IMR-90 (cell line): ENCODE measurements around the gene RHPN2. TPM values are rescaled to one million over a fixed set of nuclear protein-coding genes. Genes with fewer than 3 reads are reported as not detected.

Experiments used
- ATAC-seq: fragments of 200-7000 bp; cut with Tn5 transposase; 2 replicates; pipeline ENCODE4 v1.9.1; 2020; ENCODE audit warnings: low read depth, mild to moderate bottlenecking, moderate library complexity
- BruUV-seq: library from RNA; stranded (reverse); fragments of 400-500 nt; replicated peaks from 2 replicates; lab custom pipeline; 2021; lab: Mats Ljungman, UMichigan
- CTCF ChIA-PET: fragments of 300-600 bp; formaldehyde crosslinking; extraction: SDS; loops from one replicate; lab custom pipeline; 2021; ENCODE audit warnings: antibody characterized with exemption; lab: Yijun Ruan, JAX
- POLR2A ChIA-PET: fragments of 300-600 bp; sonication (Branson Sonifier 250); formaldehyde crosslinking; loops from one replicate; lab custom pipeline; 2022; ENCODE audit warnings: antibody characterized with exemption; ENCODE audit not compliant: unreplicated experiment; lab: Charles Lee
- DNase-seq: peaks from one replicate; pipeline ENCODE4 v3.0.0; 2013
- H2AFZ ChIP-seq: replicated peaks from 2 replicates; pipeline ENCODE3; 2013; ENCODE audit warnings: low read length, mild to moderate bottlenecking; ENCODE audit not compliant: poor library complexity
- H2AK5ac ChIP-seq: 2 replicates; pipeline ENCODE4 v1.6.1; 2013; ENCODE audit warnings: low read depth, low read length, inconsistent platforms
- H2AK9ac ChIP-seq: replicated peaks from 2 replicates; pipeline ENCODE3; 2013; ENCODE audit warnings: mild to moderate bottlenecking, low read depth, low read length, moderate library complexity; ENCODE audit not compliant: poor library complexity
- H2BK120ac ChIP-seq: 2 replicates; pipeline ENCODE4 v1.6.1; 2013; ENCODE audit warnings: low read depth, low read length, inconsistent platforms
- H2BK15ac ChIP-seq: 3 replicates; pipeline ENCODE4 v1.6.1; 2013; ENCODE audit warnings: low read depth, low read length, inconsistent platforms
- H2BK20ac ChIP-seq: 2 replicates; pipeline ENCODE4 v1.6.1; 2013; ENCODE audit warnings: low read depth, mild to moderate bottlenecking, inconsistent platforms, low read length, moderate library complexity
- H2BK5ac ChIP-seq: 2 replicates; pipeline ENCODE4 v1.6.1; 2013; ENCODE audit warnings: mild to moderate bottlenecking, low read depth, low read length, inconsistent platforms; ENCODE audit not compliant: poor library complexity, severe bottlenecking
- H3K14ac ChIP-seq: replicated peaks from 2 replicates; pipeline ENCODE4 v1.6.1; 2013; ENCODE audit warnings: low read depth, low read length, inconsistent platforms
- H3K18ac ChIP-seq: 2 replicates; pipeline ENCODE4 v1.6.1; 2013; ENCODE audit warnings: low read depth, low read length, control low read depth
- H3K23ac ChIP-seq: 2 replicates; pipeline ENCODE4 v1.6.1; 2013; ENCODE audit warnings: low read depth, low read length, inconsistent platforms
- H3K27ac ChIP-seq: 2 replicates; pipeline ENCODE4 v1.5.1; 2013; ENCODE audit warnings: mild to moderate bottlenecking, control low read depth, low read length; ENCODE audit not compliant: insufficient read depth
- H3K27me3 ChIP-seq: 2 replicates; pipeline ENCODE4 v1.6.1; 2013; ENCODE audit warnings: low read length; ENCODE audit not compliant: control insufficient read depth, insufficient read depth
- H3K36me3 ChIP-seq: 2 replicates; pipeline ENCODE4 v1.6.1; 2013; ENCODE audit warnings: low read length, mixed read lengths; ENCODE audit not compliant: control insufficient read depth, insufficient read depth
- H3K4ac ChIP-seq: 2 replicates; pipeline ENCODE4 v1.6.1; 2013; ENCODE audit warnings: low read depth, low read length, inconsistent platforms
- H3K4me1 ChIP-seq: 2 replicates; pipeline ENCODE4 v1.6.1; 2013; ENCODE audit warnings: low read length, mixed read lengths; ENCODE audit not compliant: control insufficient read depth, insufficient read depth
- H3K4me2 ChIP-seq: 2 replicates; pipeline ENCODE4 v1.6.1; 2013; ENCODE audit warnings: low read depth, mild to moderate bottlenecking, control low read depth, low read length, moderate library complexity
- H3K4me3 ChIP-seq: 2 replicates; pipeline ENCODE4 v1.5.1; 2013; ENCODE audit warnings: low read depth, mild to moderate bottlenecking, control low read depth, low read length, moderate library complexity; ENCODE audit not compliant: insufficient read depth
- H3K56ac ChIP-seq: 2 replicates; pipeline ENCODE4 v1.6.1; 2013; ENCODE audit warnings: low read length, inconsistent platforms; ENCODE audit not compliant: insufficient read depth; ENCODE audit errors: extremely low read depth
- H3K79me1 ChIP-seq, 2 experiments: 2 replicates each; pipeline ENCODE4 v1.6.1; 2013; ENCODE audit warnings: low read length in 2 of 2, inconsistent platforms in 1 of 2, low read depth in 1 of 2
- H3K9ac ChIP-seq: 2 replicates; pipeline ENCODE4 v1.6.1; 2013; ENCODE audit warnings: low read depth, low read length, control low read depth
- H3K9me1 ChIP-seq: 2 replicates; pipeline ENCODE4 v1.6.1; 2013; ENCODE audit warnings: low read length, inconsistent platforms; ENCODE audit not compliant: insufficient read depth
- H3K9me3 ChIP-seq: 2 replicates; pipeline ENCODE4 v1.6.1; 2013; ENCODE audit warnings: low read length; ENCODE audit not compliant: control insufficient read depth, insufficient read depth
- H4K20me1 ChIP-seq: 2 replicates; pipeline ENCODE4 v1.6.1; 2013; ENCODE audit warnings: low read length, inconsistent platforms; ENCODE audit not compliant: insufficient read depth
- H4K5ac ChIP-seq: 2 replicates; pipeline ENCODE4 v1.6.1; 2013; ENCODE audit warnings: mild to moderate bottlenecking, low read depth, low read length, control low read depth
- H4K8ac ChIP-seq, 2 experiments: 2 replicates each; pipeline ENCODE4 v1.6.1; 2013; ENCODE audit warnings: low read depth in 2 of 2, low read length in 2 of 2, control low read depth in 1 of 2, inconsistent platforms in 1 of 2
- H4K91ac ChIP-seq: 2 replicates; pipeline ENCODE4 v1.6.1; 2013; ENCODE audit warnings: low read depth, low read length, inconsistent platforms; ENCODE audit not compliant: insufficient read depth
- BHLHE40 ChIP-seq: fragments of 150-350 bp; IDR thresholded peaks from 2 replicates; pipeline ENCODE4 v1.6.1; 2016; ENCODE audit warnings: mild to moderate bottlenecking, low read depth, low read length
- MXI1 ChIP-seq: IDR thresholded peaks from 2 replicates; pipeline ENCODE4 v1.6.1; 2012; ENCODE audit warnings: low read depth, mild to moderate bottlenecking, low read length, moderate library complexity, borderline replicate concordance
- RAD21 ChIP-seq: IDR thresholded peaks from 2 replicates; pipeline ENCODE4 v1.6.1; 2012; ENCODE audit warnings: low read length, improper control_type of control experiment
- RCOR1 ChIP-seq: IDR thresholded peaks from 2 replicates; pipeline ENCODE4 v1.6.1; 2012; ENCODE audit warnings: mild to moderate bottlenecking, low read length, improper control_type of control experiment; ENCODE audit not compliant: insufficient replicate concordance
- WGBS, 2 experiments: methylation state at CpG; one replicate each; pipeline versions ENCODE4 v1.1.5 to v1.1.7; 2013; ENCODE audit warnings: missing lambda C conversion rate in 2 of 2; ENCODE audit not compliant: insufficient read length in 1 of 2; ENCODE audit errors: extremely low coverage in 2 of 2; 5-methylcytosine and 5-hydroxymethylcytosine counted together
- dilution Hi-C: fragments of 300-500 bp; cut with HindIII; formaldehyde crosslinking; loops from one replicate; pipeline ENCODE4 v1.14.3; 2018; ENCODE audit warnings: low sequenced_read_pairs; ENCODE audit not compliant: unreplicated experiment
- in situ Hi-C: fragments of 300-500 bp; cut with MboI; formaldehyde crosslinking; loops from 3 replicates; pipeline ENCODE4 v1.14.3; 2019; ENCODE audit warnings: low sequenced_read_pairs, inconsistent platforms, mixed read lengths
- intact Hi-C: fragments of 100-400 bp; cut with micrococcal nuclease; formaldehyde crosslinking; loops from 2 replicates; pipeline ENCODE4 v1.10.0; 2022
- polyA plus RNA-seq, 3 experiments: library from polyadenylated mRNA; depleted of rRNA; stranded (reverse); fragments of >200 nt; gene quantifications; 2 replicates each; pipeline ENCODE4 v1.2.3, GENCODE V29; 2012; ENCODE audit warnings: low replicate concordance in 1 of 3
- total RNA-seq: library from RNA; depleted of rRNA; stranded (reverse); fragments of >200 nt; gene quantifications from 2 replicates; pipeline ENCODE4 v1.2.3, GENCODE V29; 2012

Gene RHPN2
- total and polyA plus RNA-seq, 2 of the 4 experiments (the other 2 are of a cell fraction) = 2.3 to 4.0 TPM

- H2BK15ac ChIP-seq = no peak overlapping the region
- no peak overlapping the region for H2BK20ac ChIP-seq
- no peaks in the 10 kb centered on the region for H3K9me3 ChIP-seq
- no peak overlapping the region for H4K5ac ChIP-seq
- no peak for TF ChIP-seq RAD21
- no peak for TF ChIP-seq BHLHE40
- no peak for TF ChIP-seq RCOR1
- TF ChIP-seq MXI1 = no peak
- H2AFZ ChIP-seq = no peak overlapping the region
- CTCF ChIA-PET = no interaction called here
- H3K27me3 ChIP-seq = no peaks in the 10 kb centered on the region
- no peak overlapping the region for H2AK9ac ChIP-seq
- dilution Hi-C loops (no loop called here), in situ Hi-C loops (no loop called here), intact Hi-C loops (no loop called here)
- H2BK5ac ChIP-seq = no peak overlapping the region
- H3K79me1 ChIP-seq = no peaks in the 10 kb centered on the region
- POLR2A ChIA-PET = no interaction called here
- ATAC-seq (no peak), DNase-seq (no peak)
- H3K36me3 ChIP-seq = peaks cover 49% of the 10 kb centered on the region
- H3K9me1 ChIP-seq = no peaks in the 10 kb centered on the region
- no peak overlapping the region for H3K23ac ChIP-seq
- BruUV-seq = no TSS peak
- no peak overlapping the region for H3K18ac ChIP-seq
- 80% methylated on average over 1 of the region's 6 CpGs; no CpG with 5 or more reads in 1 of the 2 experiments for WGBS, 2 experiments
- H2AK5ac ChIP-seq = no peak overlapping the region
- H3K4me3 ChIP-seq = no peak overlapping the region
- H2BK120ac ChIP-seq = no peak overlapping the region
- no peak overlapping the region for H3K4ac ChIP-seq
- H3K56ac ChIP-seq = no peak overlapping the region
- H3K14ac ChIP-seq = no peak overlapping the region
- no peak overlapping the region for H3K9ac ChIP-seq
- H3K27ac ChIP-seq = no peak overlapping the region
- no peaks in the 10 kb centered on the region for H4K20me1 ChIP-seq
- H3K4me2 ChIP-seq = no peak overlapping the region
- no peaks in the 10 kb centered on the region for H3K4me1 ChIP-seq
- H4K8ac ChIP-seq = no peak overlapping the region
- no peak overlapping the region for H4K91ac ChIP-seq
Measured at GRCh38 chr19:33094436-33095067, 29.9 kb upstream of the RHPN2 start.
